ENCODE measurements around the gene CDC20. TPM values are rescaled to one million over a fixed set of nuclear protein-coding genes. Genes with fewer than 3 reads are reported as not detected.

The CDC20 gene
- 100 to 1,000 TPM; 179 to 194 TPM for total RNA-seq

- intact Hi-C loops (cut with micrococcal nuclease), result loop anchor here (1.0 to 2.0 kb wide), 9 partner anchors 9 to 592 kb away; partner anchors contain the start of genes C1orf50, CFAP57, EBNA1BP2 and ELOVL1
- Mint-ChIP-seq H3K4me3 (peak within 1 kb of the TSS; percentile 94), H3K36me3 (ENCODE audit: low read depth) (peaks cover 46% of the 10 kb centered on the region), H3K4me1 (ENCODE audit: low read depth) (peaks cover 32% of the 10 kb centered on the region), H3K27me3 (ENCODE audit: low read depth) (no peaks in the 10 kb centered on the region), H3K27ac (peak within 1 kb of the TSS; percentile 85), H3K9me3 (no peaks in the 10 kb centered on the region)
- CTCF ChIA-PET, result interaction anchor here (1.0 to 2.7 kb wide), 5 partner anchors 9 to 132 kb away, joined by 3 to 12 read pairs (median 5); partner anchors contain the start of gene ELOVL1
- peak; percentile 100 for DNase-seq
Measured at GRCh38 chr1:43358746-43359693, at the start of gene CDC20. TSS of gene CDC20 (plus strand) at chr1:43358981. CDS start at chr1:43359216, 235 bp downstream.

- intact Hi-C loops (cut with micrococcal nuclease), result no loop called here
- no peak for DNase-seq
- Mint-ChIP-seq H3K27ac (no peak overlapping the region), H3K4me3 (no peak overlapping the region), H3K36me3 (ENCODE audit: low read depth) (no peaks in the 10 kb centered on the region), H3K4me1 (ENCODE audit: low read depth) (no peaks in the 10 kb centered on the region), H3K9me3 (no peaks in the 10 kb centered on the region), H3K27me3 (ENCODE audit: low read depth) (no peaks in the 10 kb centered on the region)
- CTCF ChIA-PET, result no interaction called here
Measured at GRCh38 chr1:43309405-43310025, 49.3 kb upstream of the CDC20 start.

DNA sequence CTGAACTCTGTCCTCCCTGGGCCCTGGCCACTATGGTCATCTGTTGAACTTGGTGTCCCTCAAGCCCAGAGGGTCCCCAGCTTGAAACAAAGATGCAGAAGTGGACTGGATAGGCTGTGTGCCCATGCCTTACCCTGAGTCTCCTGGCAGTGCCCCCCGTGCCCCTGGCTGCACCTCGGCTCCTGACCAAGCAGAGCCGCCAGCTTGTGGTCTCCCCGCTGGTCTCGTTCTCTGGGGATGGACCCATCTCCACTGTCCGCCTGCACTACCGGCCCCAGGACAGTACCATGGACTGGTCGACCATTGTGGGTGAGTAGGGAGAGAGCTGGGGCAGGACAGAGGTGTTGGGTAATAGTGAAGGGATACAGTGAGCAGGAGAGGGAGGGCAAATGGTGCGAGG, 47.3 kb upstream of the CDC20 start:
- intact Hi-C loops (cut with micrococcal nuclease), result no loop called here
- no peaks in the 10 kb centered on the region for H3K9me3 Mint-ChIP-seq
- no peaks in the 10 kb centered on the region for H3K36me3 Mint-ChIP-seq (ENCODE audit: low read depth)
- H3K27ac Mint-ChIP-seq, result no peak overlapping the region
- no peaks in the 10 kb centered on the region for H3K27me3 Mint-ChIP-seq (ENCODE audit: low read depth)
- H3K4me1 Mint-ChIP-seq (ENCODE audit: low read depth), result no peaks in the 10 kb centered on the region
- DNase-seq, result no peak
- no peak overlapping the region for H3K4me3 Mint-ChIP-seq
- CTCF ChIA-PET, result no interaction called here

DNA sequence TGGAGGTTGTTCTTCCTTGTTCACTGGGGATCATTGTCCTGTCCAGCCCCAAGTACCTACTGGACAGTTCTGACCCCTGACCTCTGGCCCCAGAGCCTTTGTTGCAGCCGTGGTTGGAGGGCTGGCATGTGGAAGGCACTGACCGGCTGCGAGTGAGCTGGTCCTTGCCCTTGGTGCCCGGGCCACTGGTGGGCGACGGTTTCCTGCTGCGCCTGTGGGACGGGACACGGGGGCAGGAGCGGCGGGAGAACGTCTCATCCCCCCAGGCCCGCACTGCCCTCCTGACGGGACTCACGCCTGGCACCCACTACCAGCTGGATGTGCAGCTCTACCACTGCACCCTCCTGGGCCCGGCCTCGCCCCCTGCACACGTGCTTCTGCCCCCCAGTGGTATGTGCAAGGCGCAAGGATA, 46.6 kb upstream of the CDC20 start:
- Mint-ChIP-seq H3K9me3 (no peaks in the 10 kb centered on the region), H3K27me3 (ENCODE audit: low read depth) (no peaks in the 10 kb centered on the region), H3K36me3 (ENCODE audit: low read depth) (no peaks in the 10 kb centered on the region), H3K4me1 (ENCODE audit: low read depth) (no peaks in the 10 kb centered on the region), H3K4me3 (no peak overlapping the region), H3K27ac (no peak overlapping the region)
- intact Hi-C loops (cut with micrococcal nuclease), result no loop called here
- DNase-seq, result no peak
- CTCF ChIA-PET, result no interaction called here

DNA sequence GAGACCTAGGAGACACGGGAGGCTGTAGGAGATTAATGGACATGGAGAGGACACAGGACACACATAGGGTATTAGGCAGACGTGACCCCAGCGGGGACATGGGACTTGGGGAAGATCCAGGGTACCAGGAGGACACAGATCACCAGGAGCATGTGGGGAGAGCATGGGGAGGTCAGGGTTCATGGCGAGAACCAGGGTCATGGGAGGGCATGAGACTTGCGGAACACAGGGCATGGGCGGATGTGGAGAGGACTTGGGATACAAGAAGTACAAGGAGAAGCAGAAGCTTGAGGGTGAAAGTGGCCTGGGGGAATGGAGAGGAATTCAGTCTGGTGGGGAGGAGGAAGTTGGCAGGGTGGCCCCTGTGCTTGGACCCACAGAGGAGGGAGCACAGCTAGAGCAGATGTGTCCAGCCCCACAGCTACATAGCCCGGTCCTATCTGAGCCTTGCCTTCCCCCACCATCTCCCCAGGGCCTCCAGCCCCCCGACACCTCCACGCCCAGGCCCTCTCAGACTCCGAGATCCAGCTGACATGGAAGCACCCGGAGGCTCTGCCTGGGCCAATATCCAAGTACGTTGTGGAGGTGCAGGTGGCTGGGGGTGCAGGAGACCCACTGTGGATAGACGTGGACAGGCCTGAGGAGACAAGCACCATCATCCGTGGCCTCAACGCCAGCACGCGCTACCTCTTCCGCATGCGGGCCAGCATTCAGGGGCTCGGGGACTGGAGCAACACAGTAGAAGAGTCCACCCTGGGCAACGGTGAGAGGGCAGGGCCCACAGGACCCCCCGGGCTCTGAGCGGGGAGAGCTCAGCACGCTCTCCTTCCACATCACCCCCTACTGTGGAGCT, 45.9 kb upstream of the CDC20 start:
- no peaks in the 10 kb centered on the region for H3K36me3 Mint-ChIP-seq (ENCODE audit: low read depth)
- no peaks in the 10 kb centered on the region for H3K9me3 Mint-ChIP-seq
- no peak overlapping the region for H3K27ac Mint-ChIP-seq
- H3K4me1 Mint-ChIP-seq (ENCODE audit: low read depth), result no peaks in the 10 kb centered on the region
- DNase-seq, result no peak
- H3K4me3 Mint-ChIP-seq, result no peak overlapping the region
- CTCF ChIA-PET, result no interaction called here
- intact Hi-C loops (cut with micrococcal nuclease), result no loop called here
- no peaks in the 10 kb centered on the region for H3K27me3 Mint-ChIP-seq (ENCODE audit: low read depth)

GRCh38 chr1:43313771-43314170, 45.0 kb upstream of the CDC20 start:
- DNase-seq, result no peak
- H3K36me3 Mint-ChIP-seq (ENCODE audit: low read depth), result no peaks in the 10 kb centered on the region
- no peaks in the 10 kb centered on the region for H3K27me3 Mint-ChIP-seq (ENCODE audit: low read depth)
- H3K27ac Mint-ChIP-seq, result no peak overlapping the region
- intact Hi-C loops (cut with micrococcal nuclease), result no loop called here
- no peaks in the 10 kb centered on the region for H3K4me1 Mint-ChIP-seq (ENCODE audit: low read depth)
- CTCF ChIA-PET, result no interaction called here
- H3K9me3 Mint-ChIP-seq, result no peaks in the 10 kb centered on the region
- no peak overlapping the region for H3K4me3 Mint-ChIP-seq

- H3K36me3 Mint-ChIP-seq (ENCODE audit: low read depth), result no peaks in the 10 kb centered on the region
- H3K4me3 Mint-ChIP-seq, result no peak overlapping the region
- no peaks in the 10 kb centered on the region for H3K9me3 Mint-ChIP-seq
- DNase-seq, result no peak
- no peaks in the 10 kb centered on the region for H3K4me1 Mint-ChIP-seq (ENCODE audit: low read depth)
- H3K27ac Mint-ChIP-seq, result no peak overlapping the region
- H3K27me3 Mint-ChIP-seq (ENCODE audit: low read depth), result no peaks in the 10 kb centered on the region
- intact Hi-C loops (cut with micrococcal nuclease), result no loop called here
- CTCF ChIA-PET, result no interaction called here
Measured at GRCh38 chr1:43314233-43314632, 44.5 kb upstream of the CDC20 start.

DNA sequence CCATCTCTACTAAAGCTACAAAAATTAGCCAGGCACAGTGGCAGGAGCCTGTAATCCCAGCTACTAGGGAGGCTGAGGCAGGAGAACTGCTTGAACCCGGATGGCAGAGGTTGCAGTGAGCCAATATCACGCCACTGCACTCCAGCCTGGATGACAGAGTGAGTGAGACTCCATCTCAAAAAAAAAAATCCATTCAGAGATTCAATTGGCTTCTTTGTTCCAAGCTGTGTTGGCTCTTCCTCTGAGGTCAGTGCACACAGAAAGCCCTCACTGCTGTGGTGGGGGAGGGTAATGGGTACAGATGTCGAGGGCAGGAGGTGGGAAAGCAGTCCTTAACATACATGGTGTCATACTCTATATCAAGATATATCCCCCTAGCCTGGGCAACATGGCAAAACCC, 43.3 kb upstream of the CDC20 start:
- no peaks in the 10 kb centered on the region for H3K27me3 Mint-ChIP-seq (ENCODE audit: low read depth)
- intact Hi-C loops (cut with micrococcal nuclease), result no loop called here
- H3K27ac Mint-ChIP-seq, result no peak overlapping the region
- no peaks in the 10 kb centered on the region for H3K9me3 Mint-ChIP-seq
- no peaks in the 10 kb centered on the region for H3K36me3 Mint-ChIP-seq (ENCODE audit: low read depth)
- CTCF ChIA-PET, result no interaction called here
- no peak overlapping the region for H3K4me3 Mint-ChIP-seq
- no peak for DNase-seq
- no peaks in the 10 kb centered on the region for H3K4me1 Mint-ChIP-seq (ENCODE audit: low read depth)

DNA sequence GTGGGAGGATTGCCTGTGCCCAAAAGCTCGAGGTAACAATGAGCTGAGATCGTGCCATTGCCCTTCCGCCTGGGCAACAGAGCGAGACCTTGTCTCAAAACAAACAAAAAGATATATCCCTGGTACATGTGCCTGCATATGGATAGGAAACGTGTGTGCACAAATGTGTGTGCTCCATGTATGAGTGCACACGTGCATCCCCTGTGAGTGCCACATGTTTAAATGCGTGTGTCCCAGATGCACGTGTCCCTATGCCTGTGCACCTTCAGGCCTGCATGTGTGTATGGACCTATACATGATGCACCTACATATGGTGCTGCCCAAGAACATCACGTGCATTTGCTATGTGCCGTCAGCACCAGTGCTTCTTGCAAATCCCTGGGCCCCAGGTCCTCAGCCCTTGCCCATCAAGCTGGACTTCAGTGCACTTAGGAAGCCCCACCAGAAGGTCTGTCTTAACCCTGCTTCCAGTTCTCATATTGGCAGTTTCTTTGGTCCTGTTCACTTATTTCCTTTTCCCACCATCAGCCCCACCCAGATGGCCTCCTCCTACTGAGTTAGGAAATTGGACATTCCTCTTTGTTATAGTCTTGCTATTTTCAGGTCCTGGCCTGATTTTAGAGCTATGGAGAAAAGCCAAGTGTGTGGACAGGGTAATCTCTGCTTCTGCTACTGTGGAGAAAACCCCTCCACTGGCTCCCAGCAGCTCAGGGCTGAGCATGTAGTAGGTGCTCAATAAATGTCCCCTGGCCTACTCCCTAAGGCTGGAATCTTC, 42.6 kb upstream of the CDC20 start:
- no peak overlapping the region for H3K4me3 Mint-ChIP-seq
- CTCF ChIA-PET, result interaction anchor here (1.1 kb wide), 1 partner anchor 21 kb away, joined by 3 read pairs; no protein-coding TSS in a partner anchor
- no peak overlapping the region for H3K27ac Mint-ChIP-seq
- H3K36me3 Mint-ChIP-seq (ENCODE audit: low read depth), result no peaks in the 10 kb centered on the region
- H3K9me3 Mint-ChIP-seq, result no peaks in the 10 kb centered on the region
- intact Hi-C loops (cut with micrococcal nuclease), result no loop called here
- DNase-seq, result no peak
- no peaks in the 10 kb centered on the region for H3K4me1 Mint-ChIP-seq (ENCODE audit: low read depth)
- H3K27me3 Mint-ChIP-seq (ENCODE audit: low read depth), result no peaks in the 10 kb centered on the region

- Mint-ChIP-seq H3K36me3 (ENCODE audit: low read depth) (no peaks in the 10 kb centered on the region), H3K27ac (no peak overlapping the region)
Measured at GRCh38 chr1:43316738-43317520, 41.9 kb upstream of the CDC20 start.

DNA sequence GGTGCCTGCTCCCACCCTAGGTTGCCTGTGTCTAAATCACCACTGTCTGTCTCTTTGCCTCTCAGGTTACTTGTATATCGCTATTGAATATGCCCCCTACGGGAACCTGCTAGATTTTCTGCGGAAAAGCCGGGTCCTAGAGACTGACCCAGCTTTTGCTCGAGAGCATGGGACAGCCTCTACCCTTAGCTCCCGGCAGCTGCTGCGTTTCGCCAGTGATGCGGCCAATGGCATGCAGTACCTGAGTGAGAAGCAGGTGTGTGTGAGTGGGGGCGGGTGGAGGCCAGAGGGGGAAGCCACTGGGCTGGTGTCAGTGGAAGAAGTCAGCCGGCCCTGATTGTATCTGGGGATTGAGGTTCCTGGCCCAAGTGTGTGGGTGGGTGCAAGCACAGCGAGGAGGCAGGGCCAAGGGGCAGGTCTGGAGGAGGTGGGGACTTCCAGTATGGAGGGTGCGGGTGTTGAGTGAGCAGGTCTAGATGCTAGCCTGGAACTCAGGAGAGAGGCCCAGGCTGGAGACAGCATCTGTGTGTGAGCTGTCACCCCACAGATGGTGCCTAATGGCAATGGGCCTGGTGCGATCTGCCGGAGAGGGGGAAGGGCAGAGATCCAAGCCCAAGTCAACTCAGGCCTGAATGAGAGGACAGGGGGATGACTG, 40.8 kb upstream of the CDC20 start:
- Mint-ChIP-seq H3K36me3 (ENCODE audit: low read depth) (no peaks in the 10 kb centered on the region), H3K4me3 (no peak overlapping the region), H3K9me3 (no peaks in the 10 kb centered on the region), H3K27ac (no peak overlapping the region), H3K4me1 (ENCODE audit: low read depth) (no peaks in the 10 kb centered on the region), H3K27me3 (ENCODE audit: low read depth) (no peaks in the 10 kb centered on the region)
- CTCF ChIA-PET, result interaction anchor here (0.7 kb wide), 1 partner anchor 478 kb away, joined by 5 read pairs; no protein-coding TSS in a partner anchor
- intact Hi-C loops (cut with micrococcal nuclease), result no loop called here
- no peak for DNase-seq

More at GRCh38 chr1:43316738-43317520, 41.9 kb upstream of the CDC20 start:
- CTCF ChIA-PET, result interaction anchor here (1.1 kb wide), 1 partner anchor 22 kb away, joined by 3 read pairs; no protein-coding TSS in a partner anchor
- Mint-ChIP-seq H3K4me1 (ENCODE audit: low read depth) (no peaks in the 10 kb centered on the region), H3K27me3 (ENCODE audit: low read depth) (no peaks in the 10 kb centered on the region), H3K4me3 (no peak overlapping the region), H3K9me3 (no peaks in the 10 kb centered on the region)
- no peak for DNase-seq
- intact Hi-C loops (cut with micrococcal nuclease), result no loop called here

All from activated naive CD4-positive, alpha-beta T cell treated with anti-CD3 and anti-CD28 coated beads for 36 hours (primary cell).